ENCODE data around the gene RHOH.

Gene RHOH

GRCh38 chr4:40190465-40190864, 6.4 kb upstream of the RHOH start:
- DNase-seq = no peak

- DNase-seq = peak; percentile 44
These were observed 5.7 kb upstream of the RHOH start for GRCh38 chr4:40190880-40191815.

- DNase-seq = no peak
These were observed 4.5 kb upstream of the RHOH start for GRCh38 chr4:40192114-40193015.

- DNase-seq = no peak
These were observed 3.7 kb upstream of the RHOH start for GRCh38 chr4:40193016-40193571.

DNA sequence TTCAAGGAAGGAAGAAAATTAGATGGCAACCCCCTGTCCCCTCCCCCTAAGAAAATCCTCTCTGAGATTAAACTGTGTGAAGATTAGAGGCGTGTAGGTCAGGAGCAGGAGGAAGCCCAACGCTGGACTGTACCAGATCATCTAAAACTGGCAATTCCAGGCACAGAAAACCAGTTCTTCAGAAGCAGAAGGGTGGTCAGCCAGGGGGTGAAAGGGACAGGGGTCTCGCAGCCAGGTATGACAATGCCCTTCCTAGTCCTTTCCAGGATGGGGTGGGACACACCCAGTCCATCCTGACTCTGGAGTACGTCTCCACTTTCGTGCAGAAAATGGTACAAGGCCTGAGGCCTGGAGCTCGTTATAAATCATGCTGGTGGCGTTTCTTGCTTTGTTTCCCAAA, 3.3 kb upstream of the RHOH start:
- no peak for DNase-seq

DNA sequence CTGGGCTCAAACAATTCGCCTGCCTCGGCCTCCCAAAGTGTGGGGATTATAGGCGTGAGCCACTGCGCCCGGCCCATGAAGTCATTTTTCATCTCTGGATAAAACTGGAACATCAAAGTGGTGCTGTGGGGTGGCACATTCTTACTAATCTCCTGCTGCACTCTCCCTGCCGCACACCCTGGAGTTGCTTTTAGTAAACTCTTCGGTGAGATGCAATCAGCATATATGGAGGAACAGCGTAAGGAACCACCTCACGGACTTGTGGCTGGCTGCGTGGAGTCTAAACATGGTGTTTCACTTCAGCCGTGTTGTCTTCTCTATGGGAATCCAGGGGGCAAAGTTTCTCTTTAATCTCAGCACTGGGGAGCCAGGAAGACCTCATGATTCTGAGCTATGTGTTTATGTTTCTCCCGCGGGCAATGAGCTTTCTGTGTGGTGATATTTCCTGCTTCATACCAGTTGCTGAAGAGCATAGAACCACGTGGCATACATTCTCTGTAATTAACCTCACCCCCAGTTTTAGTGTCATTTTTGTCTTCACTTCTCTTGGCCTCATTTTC, 2.1 kb upstream of the RHOH start:
- no peak for DNase-seq

GRCh38 chr4:40195182-40196177, 1.4 kb upstream of the RHOH start:
- no peak for DNase-seq

- DNase-seq = no peak
These were observed 559 bp upstream of the RHOH start for GRCh38 chr4:40196272-40196671.

DNA sequence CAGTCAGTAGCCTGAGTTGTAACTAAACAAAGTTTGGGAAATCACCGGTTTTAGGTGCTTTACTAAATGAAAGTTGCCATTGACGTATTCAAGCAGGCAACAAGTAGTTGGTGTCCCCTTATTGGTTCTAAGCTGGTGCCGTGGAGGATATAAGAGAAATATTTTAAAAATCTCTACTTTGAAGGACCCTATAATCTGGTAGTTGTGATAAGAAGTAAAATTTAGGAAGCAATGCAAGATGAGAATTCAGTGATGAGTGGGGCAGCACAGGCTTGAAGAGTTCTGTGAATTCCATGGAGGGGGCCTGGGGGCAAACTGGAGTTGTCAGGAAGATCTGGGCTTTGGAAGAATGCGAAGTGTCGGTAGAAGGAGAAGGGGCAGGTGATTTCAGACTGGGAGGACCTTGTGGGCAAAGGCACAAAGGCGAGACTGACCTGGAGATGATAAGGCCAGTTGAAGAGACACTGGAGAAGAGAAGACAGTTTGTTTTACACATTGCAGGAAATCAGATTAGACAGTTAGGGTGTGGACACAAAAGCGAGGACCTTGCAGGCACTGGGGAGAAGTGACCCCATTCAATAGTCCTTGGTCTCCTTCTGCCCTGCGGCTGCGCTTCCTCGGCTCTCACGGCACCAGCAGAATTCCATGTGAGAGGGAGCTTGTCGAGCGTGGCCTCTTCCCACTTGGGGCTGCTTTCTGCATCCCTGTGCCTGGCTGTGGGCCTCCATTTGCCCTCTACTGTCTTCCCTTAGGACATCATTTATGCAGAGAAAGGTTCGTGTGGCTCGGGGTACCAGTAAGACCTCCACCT, 1.3 kb downstream of the RHOH start:
- DNase-seq = no peak

DNA sequence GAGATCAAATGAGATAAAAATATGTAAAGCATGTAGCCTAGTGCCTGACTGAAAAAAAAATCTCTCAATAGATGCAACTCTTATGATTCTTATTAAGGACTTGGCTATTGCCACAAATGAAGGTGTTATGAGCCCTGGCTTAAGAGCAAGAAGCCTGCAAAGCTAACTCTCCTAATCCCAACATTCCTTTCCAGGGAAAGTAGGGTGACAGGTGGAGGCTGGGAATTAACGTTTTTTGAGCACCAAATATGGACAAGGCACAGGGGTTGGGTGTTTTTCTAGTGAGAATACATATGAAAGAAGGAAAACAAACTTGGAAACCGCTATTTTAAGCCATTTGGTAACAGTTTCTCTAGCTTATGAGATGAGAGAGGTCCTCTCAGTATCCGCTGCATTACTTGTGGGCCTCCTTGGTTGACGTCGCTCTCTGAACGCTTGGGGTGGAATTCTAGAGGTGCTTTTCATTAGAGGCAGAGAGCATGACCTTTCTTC, 2.4 kb downstream of the RHOH start:
- no peak for DNase-seq

GRCh38 chr4:40199999-40200874, 3.4 kb downstream of the RHOH start:
- DNase-seq = no peak

- DNase-seq = no peak
These were observed 4.3 kb downstream of the RHOH start for GRCh38 chr4:40200875-40201801.

DNA sequence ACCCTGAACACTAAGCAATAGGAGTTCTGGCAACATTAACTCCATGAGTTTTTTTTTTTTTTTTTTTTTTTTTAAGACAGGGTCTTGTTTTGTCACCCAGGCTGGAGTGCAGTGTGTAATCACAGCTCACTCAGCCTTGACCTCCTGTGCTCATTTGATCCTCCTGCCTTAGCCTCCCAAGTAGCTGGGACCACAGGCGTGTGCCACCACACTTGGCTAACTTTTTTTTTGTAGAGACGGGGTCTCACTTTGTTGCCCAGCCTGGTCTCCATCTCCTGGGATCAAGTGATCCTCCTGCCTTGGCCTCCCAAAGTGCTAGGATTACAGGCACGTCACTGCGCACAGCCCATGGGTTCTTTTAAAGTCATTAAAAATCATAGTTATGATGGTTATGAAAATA, 5.1 kb downstream of the RHOH start:
- DNase-seq = no peak

DNA sequence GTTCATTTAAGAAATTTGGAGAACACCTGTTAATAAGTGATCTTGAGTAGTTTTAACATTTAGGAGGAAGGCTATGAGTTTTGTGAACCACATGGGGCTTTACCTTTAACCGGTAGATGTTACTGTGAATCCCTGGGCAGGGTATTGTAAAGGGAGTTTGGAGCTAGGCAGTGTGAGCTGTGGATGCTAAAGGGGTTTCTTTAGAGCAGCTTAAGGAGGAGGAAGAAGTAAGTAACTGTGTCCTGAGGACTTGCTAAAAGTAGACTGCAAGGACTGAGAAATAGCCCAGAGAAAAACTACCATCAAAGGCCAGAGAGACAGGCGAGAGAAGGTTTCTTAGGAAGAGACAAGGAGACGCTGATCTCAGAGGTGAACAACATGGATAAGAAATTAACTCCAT, 5.6 kb downstream of the RHOH start:
- no peak for DNase-seq

- no peak for DNase-seq
These were observed 7.9 kb downstream of the RHOH start for GRCh38 chr4:40204507-40205258.

- DNase-seq = no peak
These were observed 8.7 kb downstream of the RHOH start for GRCh38 chr4:40205259-40206198.

DNA sequence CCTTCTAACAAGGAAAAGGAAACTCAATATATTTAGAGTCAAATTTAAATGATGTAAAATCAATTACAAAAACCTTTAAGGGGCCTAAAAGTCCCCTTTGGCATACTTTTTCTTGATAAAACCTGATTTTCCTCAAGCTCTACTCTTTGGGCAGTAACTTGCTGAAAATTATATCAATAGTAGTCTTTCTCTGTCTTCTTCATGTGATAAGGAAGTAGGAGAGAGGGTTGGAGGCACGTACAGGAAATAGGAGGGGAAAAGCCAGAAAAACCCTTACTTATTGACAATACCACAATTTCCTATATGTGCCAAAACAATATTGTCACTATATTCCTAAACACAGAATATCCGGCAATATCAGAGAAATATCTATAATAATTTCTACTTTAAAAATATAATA, 9.6 kb downstream of the RHOH start:
- DNase-seq = no peak

Measured in DMS153 (cell line).